Panc1 (cell line): ENCODE results near the gene ANKLE2.

Source experiments
- POLR2AphosphoS5 ChIP-seq: IDR thresholded peaks from 2 replicates; pipeline ENCODE4 v1.6.1; 2012; ENCODE audit warnings: mild to moderate bottlenecking, low read depth, low read length, moderate library complexity
- REST ChIP-seq, 2 experiments: IDR thresholded peaks; 2 replicates each; pipeline ENCODE4 v1.6.1; 2011 to 2012; ENCODE audit warnings: low read depth in 2 of 2, control low read depth in 1 of 2, low read length in 1 of 2, mild to moderate bottlenecking in 1 of 2, moderate library complexity in 1 of 2; ENCODE audit not compliant: insufficient read depth in 1 of 2
- SIN3A ChIP-seq: IDR thresholded peaks from 2 replicates; pipeline ENCODE4 v1.6.1; 2012; ENCODE audit warnings: low read depth, mild to moderate bottlenecking, low read length, moderate library complexity, borderline replicate concordance; ENCODE audit not compliant: insufficient read depth
- TCF7L2 ChIP-seq: IDR thresholded peaks from 2 replicates; pipeline ENCODE4 v1.6.1; 2011; ENCODE audit warnings: mild to moderate bottlenecking, low read depth, low read length, inconsistent platforms
- TF ChIP-seq, protein P1 (sequence below): fragments of 450-650 bp; IDR thresholded peaks from 2 replicates; pipeline ENCODE4 v1.5.1; 2017; ENCODE audit warnings: mild to moderate bottlenecking

DNA sequence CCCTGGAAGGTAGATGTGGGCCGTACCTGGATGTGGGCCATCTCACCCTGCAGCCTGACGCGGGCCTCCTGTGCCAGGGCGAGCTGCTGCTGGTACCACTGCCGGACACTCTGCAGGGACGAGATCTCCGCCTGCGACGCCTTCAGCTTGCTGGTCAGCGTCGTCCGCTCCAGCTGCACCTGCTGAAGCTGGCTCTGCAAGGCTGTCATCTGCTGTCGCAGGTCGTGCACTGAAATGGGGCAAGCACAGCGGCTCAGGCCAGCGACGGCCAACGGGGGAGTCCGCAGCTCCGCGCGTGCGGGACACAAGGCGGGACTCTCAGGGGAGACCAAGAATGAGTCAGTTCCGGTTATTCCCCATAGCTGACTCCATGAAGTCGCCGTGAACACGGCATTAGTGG, 40.1 kb upstream of the ANKLE2 start:
- TF ChIP-seq POLR2AphosphoS5 (no peak), REST (IDR thresholded peaks at IDR 0.05; ENCODE audit: insufficient read depth in 1 of 2, low read depth in 2 of 2, low read length in 1 of 2) (no peak), TCF7L2 (no peak), SIN3A (no peak)
- TF ChIP-seq, protein P1, sequence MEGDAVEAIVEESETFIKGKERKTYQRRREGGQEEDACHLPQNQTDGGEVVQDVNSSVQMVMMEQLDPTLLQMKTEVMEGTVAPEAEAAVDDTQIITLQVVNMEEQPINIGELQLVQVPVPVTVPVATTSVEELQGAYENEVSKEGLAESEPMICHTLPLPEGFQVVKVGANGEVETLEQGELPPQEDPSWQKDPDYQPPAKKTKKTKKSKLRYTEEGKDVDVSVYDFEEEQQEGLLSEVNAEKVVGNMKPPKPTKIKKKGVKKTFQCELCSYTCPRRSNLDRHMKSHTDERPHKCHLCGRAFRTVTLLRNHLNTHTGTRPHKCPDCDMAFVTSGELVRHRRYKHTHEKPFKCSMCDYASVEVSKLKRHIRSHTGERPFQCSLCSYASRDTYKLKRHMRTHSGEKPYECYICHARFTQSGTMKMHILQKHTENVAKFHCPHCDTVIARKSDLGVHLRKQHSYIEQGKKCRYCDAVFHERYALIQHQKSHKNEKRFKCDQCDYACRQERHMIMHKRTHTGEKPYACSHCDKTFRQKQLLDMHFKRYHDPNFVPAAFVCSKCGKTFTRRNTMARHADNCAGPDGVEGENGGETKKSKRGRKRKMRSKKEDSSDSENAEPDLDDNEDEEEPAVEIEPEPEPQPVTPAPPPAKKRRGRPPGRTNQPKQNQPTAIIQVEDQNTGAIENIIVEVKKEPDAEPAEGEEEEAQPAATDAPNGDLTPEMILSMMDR: no peak
